Skeletal muscle satellite cell (primary cell): ENCODE data around the gene CTBS.
"Not testable (repeated sequence)": the region's sequence is repeated elsewhere in the genome, so short reads cannot be mapped to it uniquely, and the experiment has no call there.

ENCODE experiments used
- H3K27me3 ChIP-seq: 2 replicates; pipeline ENCODE4 v1.7.0; 2013; ENCODE audit warnings: low read length; ENCODE audit not compliant: control insufficient read depth, insufficient read depth
- H3K36me3 ChIP-seq: 2 replicates; pipeline ENCODE4 v1.7.0; 2013; ENCODE audit warnings: mild to moderate bottlenecking, control low read depth, low read length; ENCODE audit not compliant: insufficient read depth
- H3K4me1 ChIP-seq: 2 replicates; pipeline ENCODE4 v1.7.0; 2013; ENCODE audit warnings: low read length; ENCODE audit not compliant: control insufficient read depth, insufficient read depth
- H3K4me2 ChIP-seq: 2 replicates; pipeline ENCODE4 v1.7.0; 2013; ENCODE audit warnings: mild to moderate bottlenecking, low read length
- H3K4me3 ChIP-seq: 2 replicates; pipeline ENCODE4 v1.7.0; 2013; ENCODE audit warnings: low read length
- H3K9ac ChIP-seq: 2 replicates; pipeline ENCODE4 v1.7.0; 2013; ENCODE audit warnings: mild to moderate bottlenecking, low read depth, low read length, moderate library complexity
- H3K9me3 ChIP-seq: replicated peaks from 2 replicates; pipeline ENCODE4 v1.7.0; 2013; ENCODE audit warnings: mild to moderate bottlenecking, control low read depth, low read length

Gene CTBS

GRCh38 chr1:84605157-84605556 is 30.9 kb upstream of the CTBS start:
- Histone ChIP-seq H3K9me3 (peaks cover 3% of the 10 kb centered on the region), H3K9ac (no peak overlapping the region), H3K4me3 (no peak overlapping the region), H3K4me2 (no peak overlapping the region), H3K27me3 (no peaks in the 10 kb centered on the region), H3K4me1 (peaks cover 31% of the 10 kb centered on the region), H3K36me3 (no peaks in the 10 kb centered on the region)

- Histone ChIP-seq H3K27me3 (no peaks in the 10 kb centered on the region), H3K4me3 (peak overlapping the region; percentile 60), H3K4me1 (peaks cover 39% of the 10 kb centered on the region), H3K4me2 (peak overlapping the region; percentile 75), H3K36me3 (no peaks in the 10 kb centered on the region), H3K9me3 (peaks cover 3% of the 10 kb centered on the region), H3K9ac (peak overlapping the region; percentile 67)
These were observed 29.9 kb upstream of the CTBS start for GRCh38 chr1:84603941-84604830.

DNA sequence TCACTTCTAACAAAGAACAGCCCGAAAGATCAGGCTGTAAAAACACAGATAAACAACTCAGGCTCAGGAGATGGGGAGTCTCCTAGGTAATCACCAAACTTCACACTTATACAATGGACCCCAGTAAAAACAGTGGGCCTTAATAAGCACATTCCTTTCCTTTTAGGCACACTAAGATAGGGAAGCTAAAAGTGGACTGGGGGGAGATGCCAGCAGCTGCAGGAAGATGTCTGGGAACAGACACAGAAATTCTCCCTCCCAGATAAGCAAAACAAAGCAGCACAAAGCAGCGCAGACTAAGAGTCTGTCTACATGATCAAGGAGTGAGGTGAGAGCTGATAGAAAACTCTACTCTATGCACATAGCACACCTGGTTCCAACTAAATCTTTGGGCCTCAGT is 29.0 kb upstream of the CTBS start:
- Histone ChIP-seq H3K4me3 (peak overlapping the region; percentile 60), H3K27me3 (no peaks in the 10 kb centered on the region), H3K9me3 (peaks cover 3% of the 10 kb centered on the region), H3K9ac (peak overlapping the region; percentile 67), H3K36me3 (no peaks in the 10 kb centered on the region), H3K4me2 (peak overlapping the region; percentile 75), H3K4me1 (peaks cover 48% of the 10 kb centered on the region)

GRCh38 chr1:84600796-84601195 is 26.6 kb upstream of the CTBS start:
- Histone ChIP-seq H3K9me3 (no peaks in the 10 kb centered on the region), H3K36me3 (no peaks in the 10 kb centered on the region), H3K4me1 (peaks cover 53% of the 10 kb centered on the region), H3K4me2 (no peak overlapping the region), H3K9ac (no peak overlapping the region), H3K27me3 (no peaks in the 10 kb centered on the region), H3K4me3 (no peak overlapping the region)

GRCh38 chr1:84598846-84599741 is 24.9 kb upstream of the CTBS start:
- Histone ChIP-seq H3K9ac (peak overlapping the region; percentile 67), H3K27me3 (no peaks in the 10 kb centered on the region), H3K36me3 (no peaks in the 10 kb centered on the region), H3K4me3 (peak overlapping the region; percentile 58), H3K4me2 (peak overlapping the region; percentile 80), H3K9me3 (no peaks in the 10 kb centered on the region), H3K4me1 (peaks cover 45% of the 10 kb centered on the region)

- peak overlapping the region; percentile 41 for H3K4me3 ChIP-seq
- H3K4me1 ChIP-seq: peaks cover 38% of the 10 kb centered on the region
- peak overlapping the region; percentile 67 for H3K9ac ChIP-seq
- H3K27me3 ChIP-seq: no peaks in the 10 kb centered on the region
- H3K36me3 ChIP-seq: no peaks in the 10 kb centered on the region
- peak overlapping the region; percentile 80 for H3K4me2 ChIP-seq
- H3K9me3 ChIP-seq: no peaks in the 10 kb centered on the region
These were observed 24.2 kb upstream of the CTBS start for GRCh38 chr1:84598418-84598817.

DNA sequence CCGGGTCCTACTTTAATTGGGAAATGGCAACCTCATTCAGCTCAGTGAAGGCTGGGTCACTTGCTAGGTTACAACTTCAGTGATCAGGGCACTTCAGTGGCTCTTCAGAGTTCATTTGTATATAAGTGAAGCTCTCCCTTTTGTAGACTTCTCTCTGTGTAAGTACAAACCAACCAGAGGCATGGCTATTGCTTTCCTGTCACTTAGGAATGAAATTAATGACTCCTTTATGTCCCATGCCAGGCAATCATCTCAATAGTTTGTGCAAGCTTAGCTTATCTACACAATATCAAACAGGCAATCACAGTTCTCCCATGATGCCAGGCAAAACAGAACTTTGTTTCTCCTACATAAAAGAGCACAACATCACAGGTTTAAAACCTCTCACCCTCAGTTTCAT is 22.8 kb upstream of the CTBS start:
- Histone ChIP-seq H3K4me1 (peaks cover 31% of the 10 kb centered on the region), H3K9me3 (no peaks in the 10 kb centered on the region), H3K9ac (no peak overlapping the region), H3K36me3 (no peaks in the 10 kb centered on the region), H3K27me3 (no peaks in the 10 kb centered on the region), H3K4me2 (no peak overlapping the region), H3K4me3 (no peak overlapping the region)

DNA sequence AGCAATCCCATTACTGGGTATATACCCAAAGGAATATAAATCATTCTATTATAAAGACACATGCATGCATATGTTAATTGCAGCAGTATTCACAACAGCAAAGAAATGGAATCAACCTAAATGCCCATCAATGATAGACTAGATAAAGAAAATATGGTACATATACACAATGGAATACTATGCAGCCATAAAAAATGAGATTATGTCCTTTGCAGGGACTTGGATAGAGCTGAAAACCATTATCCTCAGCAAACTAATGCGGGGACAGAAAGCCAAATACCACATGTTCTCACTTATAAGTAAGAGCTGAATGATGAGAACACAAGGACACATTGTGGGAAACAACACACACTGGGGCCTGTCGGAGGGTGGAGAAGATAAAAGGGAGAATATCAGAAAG is 20.7 kb upstream of the CTBS start:
- H3K9ac ChIP-seq, H3K27me3 ChIP-seq, H3K4me3 ChIP-seq, H3K9me3 ChIP-seq, H3K36me3 ChIP-seq, H3K4me2 ChIP-seq: not testable (repeated sequence)
- H3K4me1 ChIP-seq: peaks cover 20% of the 10 kb centered on the region

DNA sequence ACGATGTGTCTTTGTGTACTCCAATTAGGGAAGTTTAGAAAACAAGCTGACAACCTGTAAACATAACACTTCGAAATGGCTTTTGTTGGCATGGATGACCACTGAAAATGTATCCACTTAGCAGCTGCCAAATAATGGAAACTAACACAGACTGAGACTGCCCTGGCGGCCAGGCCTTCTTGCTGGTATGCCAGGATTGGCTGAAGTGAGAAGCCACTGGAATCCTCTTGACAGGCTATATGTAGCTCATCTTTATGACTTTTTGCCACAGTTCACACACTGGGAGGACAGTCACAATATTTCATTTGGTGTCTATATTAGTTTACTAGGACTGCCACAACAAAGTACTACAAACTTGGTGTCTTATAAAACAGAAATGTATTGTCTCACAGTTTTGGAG is 12.9 kb upstream of the CTBS start:
- Histone ChIP-seq H3K27me3 (no peaks in the 10 kb centered on the region), H3K4me2 (no peak overlapping the region), H3K4me1 (no peaks in the 10 kb centered on the region), H3K4me3 (no peak overlapping the region), H3K9me3 (no peaks in the 10 kb centered on the region), H3K9ac (no peak overlapping the region), H3K36me3 (no peaks in the 10 kb centered on the region)

DNA sequence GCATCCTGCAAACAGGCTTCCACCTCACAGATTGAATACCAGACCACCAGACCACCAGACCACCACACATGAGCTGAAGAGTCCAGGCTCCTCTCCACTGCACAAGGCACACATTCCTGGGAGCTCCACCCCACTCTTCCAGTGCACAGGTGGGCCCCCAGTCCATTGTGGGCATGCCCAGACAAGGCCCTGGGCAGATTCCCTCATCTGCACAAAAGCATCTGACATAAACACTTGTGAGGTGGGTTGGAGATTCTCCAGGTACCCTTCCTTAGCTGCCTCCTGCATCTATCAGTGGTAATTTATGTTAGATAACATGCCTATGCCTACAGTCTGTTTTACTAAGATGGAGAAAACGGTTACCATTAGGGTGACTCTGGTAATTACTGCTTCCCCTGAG is 11.6 kb upstream of the CTBS start:
- Histone ChIP-seq H3K9ac (no peak overlapping the region), H3K9me3 (no peaks in the 10 kb centered on the region), H3K4me1 (no peaks in the 10 kb centered on the region), H3K36me3 (no peaks in the 10 kb centered on the region), H3K4me3 (no peak overlapping the region), H3K4me2 (no peak overlapping the region), H3K27me3 (no peaks in the 10 kb centered on the region)

GRCh38 chr1:84584126-84584525 is 9.9 kb upstream of the CTBS start:
- Histone ChIP-seq H3K4me1 (no peaks in the 10 kb centered on the region), H3K27me3 (no peaks in the 10 kb centered on the region), H3K36me3 (no peaks in the 10 kb centered on the region), H3K9me3 (no peaks in the 10 kb centered on the region), H3K4me2 (no peak overlapping the region), H3K9ac (no peak overlapping the region), H3K4me3 (no peak overlapping the region)
